ENCODE results near the gene EYS.
"Not testable (repeated sequence)": the region's sequence is repeated elsewhere in the genome, so short reads cannot be mapped to it uniquely, and the experiment has no call there.

EYS gene

DNA sequence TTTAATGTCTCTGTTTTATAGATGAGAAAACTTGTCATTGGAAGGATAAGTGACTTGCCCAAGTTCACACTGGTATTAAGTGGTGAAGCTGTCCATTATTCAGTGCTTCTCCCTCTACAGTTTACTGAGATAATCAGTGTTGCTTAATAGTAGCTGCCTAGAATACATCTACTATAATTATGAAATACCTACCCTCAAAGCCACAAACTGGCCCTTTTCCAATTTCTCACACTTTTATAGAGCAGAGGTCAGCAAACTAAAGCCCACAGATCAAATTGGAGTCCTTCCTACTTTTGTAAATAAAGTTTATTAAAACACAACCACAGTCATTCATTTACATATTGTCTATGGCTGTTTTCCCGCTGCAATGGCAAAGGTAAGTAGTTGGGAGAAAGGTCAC is 73.5 kb downstream of the EYS start:
- no peak for DNase-seq (ENCODE audit: low read depth)

DNA sequence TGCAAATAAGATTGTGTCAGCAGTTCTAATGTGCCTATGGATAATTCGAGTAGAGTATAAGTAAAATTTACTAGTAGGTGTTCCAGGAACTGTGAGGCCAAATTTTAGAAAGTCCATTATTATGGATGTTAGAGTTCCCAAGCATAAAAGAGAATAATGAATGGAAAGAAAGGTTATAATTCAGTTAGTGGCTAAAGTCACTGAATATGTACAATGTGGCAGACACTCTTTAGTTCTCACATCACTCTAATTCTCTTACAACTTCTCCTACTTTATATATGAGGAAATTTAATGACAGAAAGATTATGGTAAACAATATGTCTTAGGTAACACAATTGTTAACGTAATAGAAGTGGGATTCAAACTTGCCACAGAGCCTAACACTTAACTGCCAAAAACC is 75.3 kb downstream of the EYS start:
- DNase-seq (ENCODE audit: low read depth), result no peak

DNA sequence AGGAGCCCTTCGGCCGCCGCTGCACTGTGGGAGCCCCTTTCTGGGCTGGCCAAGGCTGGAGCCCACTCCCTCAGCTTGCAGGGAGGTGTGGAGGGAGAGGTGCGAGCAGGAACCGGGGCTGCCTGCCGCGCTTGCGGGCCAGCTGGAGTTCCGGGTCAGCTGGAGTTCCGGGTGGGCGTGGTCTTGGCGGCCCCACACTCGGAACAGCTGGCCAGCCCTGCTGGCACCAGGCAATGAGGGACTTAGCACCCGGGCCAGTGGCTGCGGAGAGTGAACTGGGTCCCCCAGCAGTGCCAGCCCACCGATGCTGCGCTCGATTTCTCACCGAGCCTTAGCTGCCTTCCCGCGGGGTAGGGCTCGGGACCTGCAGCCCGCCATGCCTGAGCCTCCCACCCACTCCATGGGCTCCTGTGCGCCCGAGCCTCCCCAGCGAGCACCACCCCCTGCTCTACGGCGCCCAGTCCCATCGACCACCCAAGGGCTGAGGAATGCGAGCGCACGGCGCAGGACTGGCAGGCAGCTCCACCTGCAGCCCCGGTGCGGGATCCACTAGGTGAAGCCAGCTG is 79.5 kb downstream of the EYS start:
- DNase-seq (ENCODE audit: low read depth), result not testable (repeated sequence)

DNA sequence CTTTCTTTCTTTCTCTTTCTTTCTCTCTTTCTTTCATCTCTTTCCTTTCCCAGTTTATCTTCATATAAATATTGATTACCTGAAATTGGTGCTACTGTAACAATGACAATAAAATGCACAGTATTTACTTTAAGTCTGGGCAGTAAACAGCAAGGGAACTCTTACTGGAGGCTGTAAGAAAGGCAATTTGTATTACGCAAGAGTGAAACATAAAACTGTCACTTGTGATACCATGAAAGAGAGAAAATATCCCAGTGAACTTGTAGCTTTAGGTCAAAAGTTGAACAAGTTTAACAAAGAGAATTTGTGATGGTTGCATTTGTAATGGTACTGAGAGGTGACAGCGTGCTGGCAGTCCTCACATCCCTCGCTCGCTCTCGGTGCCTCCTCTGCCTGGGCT is 80.0 kb downstream of the EYS start:
- DNase-seq (ENCODE audit: low read depth), result no peak

DNA sequence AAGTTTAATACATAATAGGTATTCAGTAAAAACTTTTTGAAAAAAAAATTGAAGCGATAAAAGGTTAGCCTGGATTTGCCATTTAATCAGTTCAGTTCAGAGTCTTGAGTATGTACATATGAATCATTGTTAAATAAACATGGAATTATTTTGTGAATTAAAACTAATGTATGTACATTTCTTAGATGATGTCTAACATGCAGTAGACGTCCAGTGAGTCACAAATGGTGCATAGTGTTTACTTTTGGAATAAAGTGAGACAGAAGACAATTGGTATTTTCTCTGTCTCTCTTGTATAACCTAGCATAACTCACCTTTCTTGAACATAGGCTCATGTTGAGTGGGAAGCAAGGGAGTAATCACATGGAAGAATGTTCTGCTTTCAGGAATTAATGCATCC is 83.5 kb downstream of the EYS start:
- no peak for DNase-seq (ENCODE audit: low read depth)

DNA sequence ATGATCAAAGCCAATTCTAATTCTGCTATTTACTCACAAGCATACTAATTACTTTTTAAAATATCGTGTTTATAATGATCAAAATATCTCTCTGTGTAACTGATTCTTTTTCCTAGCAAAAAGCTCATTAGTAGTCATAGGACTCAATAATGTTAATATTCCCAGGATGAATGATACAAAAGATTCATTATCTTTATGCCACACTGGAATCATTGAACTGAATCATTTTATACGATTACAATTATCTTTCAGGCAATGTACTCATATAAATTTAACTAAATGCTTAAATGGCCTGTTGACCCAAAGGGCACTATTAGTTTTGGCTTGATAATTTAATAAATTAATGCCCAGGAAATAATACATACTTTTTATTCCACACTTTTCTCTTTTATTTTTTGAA is 96.3 kb downstream of the EYS start:
- DNase-seq (ENCODE audit: low read depth), result no peak

DNA sequence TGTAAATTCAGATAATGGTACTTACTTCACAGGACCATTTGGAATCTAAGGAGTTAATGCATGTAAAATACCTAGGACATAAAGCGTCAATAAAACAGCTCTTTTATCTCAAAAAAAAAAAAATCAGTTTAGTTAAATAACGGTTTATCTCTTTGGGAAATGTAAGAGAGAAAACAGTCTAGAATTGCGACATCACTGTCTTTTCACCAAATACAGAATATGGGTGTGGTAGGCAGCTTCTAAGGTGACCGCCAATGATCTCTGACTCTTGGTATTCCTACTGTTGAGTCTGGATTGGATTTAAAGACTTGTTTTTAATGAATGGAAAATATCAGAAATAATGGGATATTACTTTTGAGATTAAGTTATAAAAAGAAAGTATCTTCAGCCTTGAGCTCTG is 111.5 kb downstream of the EYS start:
- DNase-seq (ENCODE audit: low read depth), result no peak

DNA sequence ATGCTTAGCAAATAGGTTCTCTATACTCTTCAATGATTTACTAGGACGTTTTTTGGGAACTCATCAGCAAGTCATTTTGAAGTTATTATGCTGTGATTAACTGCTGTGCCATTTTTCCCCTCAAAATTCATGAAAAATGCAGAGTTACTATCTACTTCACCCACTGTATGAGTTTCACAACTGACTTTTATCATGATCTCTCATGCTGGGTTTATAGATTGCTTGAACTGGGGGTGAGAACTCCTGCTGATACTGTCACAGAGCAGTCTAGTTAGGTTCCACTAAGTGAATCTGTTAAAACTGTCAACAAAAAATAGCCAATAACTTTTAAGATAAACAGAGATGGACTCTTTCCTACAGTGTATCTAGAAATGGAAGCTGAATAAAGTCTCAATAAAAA is 136.7 kb downstream of the EYS start:
- DNase-seq (ENCODE audit: low read depth), result no peak

DNA sequence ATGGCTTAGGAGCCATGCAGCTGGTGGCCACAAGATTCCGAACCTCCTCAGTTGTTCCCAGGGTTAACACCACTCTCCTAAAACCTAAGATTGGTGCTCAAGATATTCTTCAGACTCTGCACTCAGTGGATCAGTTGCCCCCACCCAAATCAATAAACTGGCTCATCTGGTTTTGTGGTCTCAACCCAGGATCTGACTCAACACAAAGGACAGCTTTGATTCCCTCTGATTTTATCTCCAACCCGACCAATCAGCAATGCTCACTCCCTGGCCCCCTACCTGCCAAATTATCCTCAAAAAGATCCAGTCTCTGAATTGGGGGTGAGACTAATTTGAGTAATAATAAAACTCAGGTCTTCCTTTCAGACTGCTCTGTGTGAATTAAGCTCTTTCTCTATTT is 137.5 kb downstream of the EYS start:
- DNase-seq (ENCODE audit: low read depth), result no peak

DNA sequence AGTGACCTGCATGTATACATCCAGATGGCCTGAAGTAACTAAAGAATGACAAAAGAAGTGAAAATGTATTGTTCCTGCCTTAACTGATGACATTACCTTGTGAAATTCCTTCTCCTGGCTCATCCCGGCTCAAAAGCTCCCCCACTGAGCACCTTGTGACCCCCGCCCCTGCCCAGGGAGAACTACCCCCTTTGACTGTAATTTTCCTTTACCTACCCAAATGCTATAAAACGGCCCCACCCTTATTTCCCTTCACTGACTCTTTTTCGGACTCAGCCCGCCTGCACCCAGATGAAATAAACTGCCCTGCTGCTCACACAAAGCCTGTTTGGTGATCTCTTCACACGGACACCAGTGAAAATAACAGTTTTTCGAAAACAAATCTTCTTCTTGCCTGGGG is 138.0 kb downstream of the EYS start:
- DNase-seq (ENCODE audit: low read depth), result not testable (repeated sequence)

DNA sequence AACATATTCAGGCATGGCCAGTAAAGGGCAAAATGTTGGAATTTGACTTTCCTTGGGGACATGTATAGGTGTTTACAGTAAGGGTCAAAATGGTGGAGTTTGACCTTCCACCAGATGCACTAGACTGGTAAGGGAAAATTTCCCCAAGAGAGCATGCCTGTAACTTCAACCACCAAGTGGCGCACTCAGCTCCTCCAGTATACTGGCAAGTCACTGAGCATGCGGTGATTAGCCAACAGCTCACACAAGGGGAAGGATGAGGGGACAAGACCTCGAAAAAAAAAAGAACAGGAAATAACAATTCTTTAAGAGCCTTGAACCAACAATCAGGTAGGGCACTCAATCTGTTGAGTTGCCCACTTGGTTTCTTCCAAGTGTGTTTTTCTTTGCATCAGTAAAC is 140.9 kb downstream of the EYS start:
- no peak for DNase-seq (ENCODE audit: low read depth)

DNA sequence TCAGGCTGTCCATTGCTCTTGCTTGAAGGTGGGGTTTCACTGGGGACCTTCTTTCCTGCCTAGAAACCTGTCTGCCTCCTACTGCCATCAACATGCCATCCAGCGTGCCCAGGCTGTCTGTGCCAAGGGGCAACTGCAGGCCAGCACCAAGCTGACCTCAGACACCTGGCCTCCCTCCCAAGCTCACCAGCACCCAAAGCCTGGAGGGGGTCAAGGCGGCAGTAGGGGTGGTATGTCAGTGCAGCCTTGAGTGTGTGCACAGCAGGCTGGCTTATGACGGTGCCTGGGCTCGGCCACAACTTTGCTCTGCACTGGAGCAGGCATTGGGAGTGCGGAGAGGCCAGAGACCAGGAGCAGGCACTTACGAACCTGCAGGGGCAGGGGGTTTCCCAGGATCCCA is 149.0 kb downstream of the EYS start:
- DNase-seq (ENCODE audit: low read depth), result no peak

DNA sequence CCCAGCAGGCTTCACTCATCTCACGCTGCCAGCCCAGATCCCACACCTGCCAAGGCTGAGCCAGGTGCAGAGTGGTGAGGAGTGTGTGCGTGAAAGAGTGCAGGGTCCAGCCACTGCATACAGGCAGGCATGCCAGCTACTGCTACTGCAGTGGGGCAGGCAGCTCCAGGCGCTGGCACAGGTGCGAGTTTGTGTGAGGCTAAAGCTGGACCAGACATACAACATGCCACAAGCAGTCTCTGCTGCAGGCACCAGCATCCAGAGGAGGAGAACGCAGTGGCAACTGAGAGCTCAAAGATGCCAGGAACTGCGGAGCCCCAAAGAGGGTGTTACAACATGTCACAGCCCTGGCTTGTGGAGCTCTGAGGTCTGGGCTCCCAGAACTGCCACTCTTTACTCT is 149.8 kb downstream of the EYS start:
- no peak for DNase-seq (ENCODE audit: low read depth)

DNA sequence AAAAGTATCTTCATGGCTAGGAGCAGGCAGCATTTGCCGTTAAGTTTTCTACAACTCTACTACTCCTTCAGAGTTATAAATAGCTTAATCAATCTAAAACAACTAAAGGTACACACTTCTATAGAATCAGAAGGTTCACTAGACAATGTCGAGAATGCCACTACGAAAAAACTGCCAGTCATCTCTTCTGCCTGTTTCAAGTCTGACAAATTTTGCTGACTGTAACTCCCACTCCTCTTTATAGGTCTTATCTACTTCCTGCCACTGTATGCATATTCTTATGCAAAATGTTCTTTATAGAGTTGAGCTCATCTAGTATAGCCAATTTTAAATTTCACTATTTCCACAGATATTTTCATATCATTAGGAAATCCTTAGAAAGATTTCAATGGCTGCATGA is 160.1 kb downstream of the EYS start:
- DNase-seq (ENCODE audit: low read depth), result no peak

DNA sequence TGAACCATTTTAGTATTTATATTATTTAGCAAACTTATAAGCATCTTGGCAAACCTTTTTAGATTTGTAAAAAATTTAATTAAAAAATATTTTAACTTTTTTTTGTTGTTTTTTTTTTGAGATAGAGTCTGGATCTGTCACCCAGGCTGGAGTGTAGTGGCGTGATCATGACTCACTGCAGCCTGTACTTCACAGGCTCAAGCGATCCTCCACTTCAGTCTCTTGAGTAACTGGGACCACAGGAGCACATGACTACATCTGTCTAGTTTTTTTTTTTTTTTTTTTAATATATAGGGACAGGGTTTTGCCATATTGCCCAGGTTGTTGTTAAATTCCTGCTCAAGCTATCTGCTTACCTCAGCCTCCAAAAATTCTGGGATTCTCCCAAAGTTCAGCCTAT is 161.1 kb downstream of the EYS start:
- DNase-seq (ENCODE audit: low read depth), result no peak

DNA sequence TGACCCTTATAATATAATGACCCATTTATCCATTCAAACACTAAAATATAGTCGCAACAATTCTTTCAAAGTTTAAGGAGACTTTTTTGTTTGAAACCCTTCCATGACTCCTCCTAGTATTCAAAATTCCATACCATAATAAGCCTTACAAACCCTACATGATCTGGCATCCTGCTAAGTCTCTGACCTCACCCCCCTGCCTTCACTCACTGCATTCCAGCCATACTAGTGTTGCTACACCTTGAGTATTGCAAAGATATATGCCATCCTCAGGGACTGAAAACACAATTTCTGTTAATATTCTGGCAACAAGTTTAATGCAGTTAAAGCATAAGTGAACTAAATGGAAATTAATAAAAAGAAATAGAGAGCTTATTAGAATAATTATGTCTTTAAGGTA is 168.4 kb downstream of the EYS start:
- DNase-seq (ENCODE audit: low read depth), result no peak

DNA sequence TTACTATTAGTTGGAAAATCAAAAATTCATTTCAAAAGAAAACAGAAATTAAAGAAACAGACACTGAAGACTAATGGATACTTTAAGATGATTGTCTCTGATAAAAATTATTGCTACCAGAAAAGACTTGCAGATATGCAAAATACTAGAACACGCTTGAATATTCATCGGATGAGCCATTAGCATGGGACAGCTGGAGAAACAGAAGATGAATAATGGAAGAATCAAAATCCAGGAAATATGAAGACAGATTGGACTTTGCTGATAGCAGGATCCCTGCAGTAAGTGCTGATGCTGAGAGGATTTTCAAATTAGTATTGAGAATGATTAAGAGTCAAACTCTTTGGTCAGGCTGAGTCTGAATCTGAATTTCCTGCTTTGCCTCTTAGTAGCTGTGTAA is 169.4 kb downstream of the EYS start:
- no peak for DNase-seq (ENCODE audit: low read depth)

DNA sequence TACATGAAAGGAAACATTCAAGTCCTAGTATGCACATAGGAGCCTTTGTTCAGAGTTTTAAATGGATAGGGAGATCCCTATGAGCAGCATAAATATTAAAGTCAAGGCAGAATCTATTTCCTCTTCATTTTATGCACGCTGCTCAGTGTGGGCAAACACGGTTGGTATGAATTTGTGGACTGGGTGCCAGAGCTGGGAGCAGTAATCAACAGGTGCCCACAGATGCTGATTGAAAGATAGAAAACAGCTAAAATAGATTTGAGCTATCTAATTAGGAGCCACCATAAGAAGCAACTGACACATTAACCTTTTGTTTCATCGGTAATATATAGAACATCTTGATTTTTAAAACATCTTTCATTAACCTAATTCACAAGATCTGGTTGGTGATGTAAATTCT is 175.5 kb downstream of the EYS start:
- no peak for DNase-seq (ENCODE audit: low read depth)

DNA sequence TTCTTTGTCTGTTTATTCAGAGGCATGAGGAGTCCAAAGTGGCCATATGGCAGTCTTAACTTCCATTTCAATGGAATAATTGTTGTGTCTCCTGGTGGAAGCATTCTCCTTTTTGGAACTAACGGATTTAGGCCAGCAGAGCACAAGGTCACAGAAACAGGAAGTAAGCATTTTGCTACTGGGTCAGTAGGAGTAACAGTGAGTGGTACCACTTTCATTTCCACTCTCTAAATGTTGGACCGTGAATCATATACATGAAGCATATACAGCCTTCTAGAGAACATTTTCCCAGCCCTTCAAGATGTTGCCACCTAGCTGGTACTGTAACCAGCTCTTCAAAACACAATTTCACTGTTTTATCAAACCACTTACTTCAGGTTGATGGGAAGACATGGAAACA is 182.8 kb downstream of the EYS start:
- DNase-seq (ENCODE audit: low read depth), result no peak

DNA sequence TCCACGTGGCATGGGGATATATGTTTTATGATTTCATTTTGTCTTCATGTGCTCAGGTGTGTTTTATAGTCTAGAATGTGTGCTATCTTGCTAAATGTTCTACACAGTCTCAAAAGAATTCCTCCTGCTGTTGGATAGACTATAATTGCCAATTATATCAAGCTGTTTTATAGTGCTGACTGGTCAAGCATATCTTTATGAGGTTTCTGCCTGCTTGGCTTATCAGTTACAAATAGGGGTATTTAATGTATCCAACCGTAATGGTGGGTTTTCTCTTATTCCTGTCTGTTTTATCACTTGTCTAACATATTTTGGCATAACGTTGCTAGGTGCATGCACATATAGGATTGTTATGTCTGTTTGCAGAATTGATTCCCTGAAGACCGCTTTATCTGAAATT is 201.3 kb downstream of the EYS start:
- DNase-seq (ENCODE audit: low read depth), result no peak

DNA sequence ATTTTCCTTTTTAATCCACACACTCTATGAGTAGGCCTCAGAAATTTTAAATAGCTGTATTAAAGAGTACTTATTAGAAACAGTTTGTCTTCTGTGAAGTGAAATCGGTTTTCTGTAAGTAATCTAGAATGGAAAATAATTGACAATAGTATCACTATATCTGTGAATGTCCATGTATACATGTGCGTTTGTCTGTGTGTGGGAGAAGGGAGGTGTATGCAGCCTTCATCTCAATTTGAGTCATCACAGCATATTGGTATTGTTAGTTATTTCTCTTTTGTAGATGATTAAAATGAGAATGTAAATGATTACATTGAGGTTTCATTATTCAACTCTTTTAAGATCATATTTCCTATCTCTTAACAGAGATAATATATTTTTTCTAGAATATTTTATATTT is 206.0 kb downstream of the EYS start:
- no peak for DNase-seq (ENCODE audit: low read depth)

DNA sequence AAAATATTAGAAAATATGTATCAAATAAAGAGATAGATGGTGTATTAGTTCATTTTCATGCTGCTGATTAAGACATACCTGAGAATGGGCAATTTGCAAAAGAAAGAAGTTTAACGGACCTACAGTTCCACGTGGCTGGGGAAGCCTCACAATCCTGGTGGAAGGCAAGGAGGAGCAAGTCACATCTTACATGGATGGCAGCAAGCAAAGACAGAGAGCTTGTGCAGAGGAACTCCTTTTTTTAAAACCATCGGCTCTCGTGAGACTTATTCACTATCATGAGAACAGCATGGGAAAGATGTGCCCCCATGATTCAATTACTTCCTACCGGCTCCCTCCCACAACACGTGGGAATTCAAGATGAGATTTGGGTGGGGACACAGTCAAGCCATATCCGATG is 223.4 kb downstream of the EYS start:
- DNase-seq (ENCODE audit: low read depth), result not testable (repeated sequence)

DNA sequence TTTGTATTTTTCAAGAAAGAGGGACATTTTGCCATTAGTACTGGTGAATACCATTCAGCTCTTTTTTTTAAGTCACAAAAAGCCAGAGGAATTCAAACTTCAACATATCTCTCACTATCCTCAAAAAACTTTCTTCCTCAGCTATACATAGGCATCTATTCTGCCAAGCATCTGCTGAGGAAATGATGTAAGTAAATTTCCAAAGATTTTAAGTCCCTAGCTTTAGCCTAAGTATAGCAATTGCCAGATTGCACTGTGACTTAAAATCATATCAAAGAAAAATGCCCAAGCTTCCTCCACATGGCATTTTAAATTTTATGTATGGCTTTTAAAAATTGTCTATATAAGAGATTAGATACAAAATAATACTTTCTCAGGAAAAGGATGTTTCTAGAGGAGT is 237.4 kb downstream of the EYS start:
- DNase-seq (ENCODE audit: low read depth), result no peak

DNA sequence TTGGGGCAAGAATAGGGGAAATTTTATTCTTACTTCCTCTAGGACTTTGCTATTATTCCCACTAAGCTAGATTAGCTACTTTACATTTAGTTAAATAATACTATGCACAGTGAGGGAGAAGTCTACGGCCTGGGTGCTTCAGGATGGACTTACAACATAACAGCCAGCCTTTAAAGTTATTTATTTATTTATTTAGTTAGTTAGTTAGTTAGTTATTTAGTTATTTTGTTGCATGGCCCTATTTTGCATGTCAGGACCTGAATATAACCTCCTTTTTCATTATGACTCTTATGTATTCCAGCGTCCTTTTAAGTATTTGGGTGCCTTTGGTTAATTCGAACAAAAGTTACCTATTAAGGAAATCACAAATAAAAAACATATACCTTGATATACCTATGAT is 238.7 kb downstream of the EYS start:
- DNase-seq (ENCODE audit: low read depth), result no peak

DNA sequence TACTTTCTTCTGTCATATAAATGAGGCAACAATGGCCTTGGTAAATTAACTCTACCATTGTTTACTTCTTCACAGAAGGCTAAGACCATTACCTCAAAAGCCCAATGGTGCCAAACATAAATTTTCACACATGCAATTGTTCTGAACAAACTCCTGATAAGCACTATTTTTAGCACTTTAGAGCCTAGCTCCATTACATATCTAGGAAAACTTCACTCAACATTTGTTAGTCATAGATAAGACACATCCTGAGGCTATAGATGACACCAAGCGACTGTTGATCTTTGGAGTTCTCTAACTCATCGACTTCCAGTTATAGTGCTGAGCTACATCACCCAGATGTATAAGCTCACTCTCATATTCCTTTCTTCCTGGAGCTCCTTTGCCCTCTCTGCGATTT is 245.9 kb downstream of the EYS start:
- no peak for DNase-seq (ENCODE audit: low read depth)
